HG02938 (cell line): ENCODE results near the gene RASL10B.
"Not testable (repeated sequence)": the region's sequence is repeated elsewhere in the genome, so short reads cannot be mapped to it uniquely, and the experiment has no call there.

Source experiments
- ATAC-seq: cut with Tn5 transposase; IDR thresholded peaks from one replicate; pipeline ENCODE4 v1.9.1; 2021; ENCODE audit warnings: mild to moderate bottlenecking, moderate library complexity; ENCODE audit not compliant: unreplicated experiment

The RASL10B gene

GRCh38 chr17:35740997-35741931 is 9.8 kb downstream of the RASL10B start:
- ATAC-seq: no peak

DNA sequence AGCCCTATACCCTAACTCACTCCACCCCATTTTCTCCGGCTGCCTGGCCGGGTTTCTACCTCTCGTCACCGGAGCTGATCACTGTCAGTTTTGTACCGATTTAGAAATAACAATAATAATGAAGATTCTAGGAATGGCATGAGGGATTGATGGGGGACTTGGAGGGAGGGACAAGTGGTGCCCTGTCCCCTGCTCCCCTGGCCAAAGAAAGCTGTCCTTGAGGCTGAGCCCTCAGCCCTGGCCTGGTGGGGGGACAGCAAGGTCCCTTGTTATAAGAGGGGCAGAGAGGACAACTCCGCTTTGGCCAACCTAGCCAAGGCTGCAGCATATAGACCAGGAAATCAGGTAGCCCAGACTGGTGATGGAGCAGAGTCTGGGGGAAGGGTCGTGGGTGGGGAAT is 11.1 kb downstream of the RASL10B start:
- ATAC-seq: no peak

DNA sequence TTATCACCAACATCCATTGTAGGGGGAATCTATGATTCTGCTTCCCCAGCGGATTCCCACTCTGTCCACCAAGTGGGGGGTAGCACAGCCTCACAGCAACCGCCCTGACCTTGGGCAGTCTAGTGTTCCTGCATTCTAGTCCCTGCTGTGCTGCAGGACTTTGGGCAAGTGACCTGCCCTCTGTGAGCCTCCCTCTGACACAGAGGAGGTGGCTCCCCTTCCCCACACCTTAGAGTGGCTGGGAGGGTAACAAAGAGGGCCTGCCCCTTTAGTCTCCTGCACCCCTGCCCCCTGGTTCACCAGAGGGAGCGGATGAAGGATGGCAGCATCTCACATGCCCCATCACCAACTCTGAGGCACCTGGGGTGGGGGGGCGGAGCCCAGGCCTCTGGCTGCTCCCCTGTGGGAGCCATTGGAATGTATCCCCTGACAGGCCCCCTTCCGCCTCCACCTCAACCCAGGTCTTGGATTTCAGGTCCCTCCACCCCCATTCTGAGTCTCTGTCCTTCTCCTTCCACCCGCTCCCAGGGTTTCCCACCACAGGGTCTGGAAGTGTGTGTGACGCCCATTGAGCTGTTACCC is 11.5 kb downstream of the RASL10B start:
- no peak for ATAC-seq

GRCh38 chr17:35743626-35744328 is 12.3 kb downstream of the RASL10B start:
- no peak for ATAC-seq

GRCh38 chr17:35744830-35745229 is 13.4 kb downstream of the RASL10B start:
- ATAC-seq: no peak

- no peak for ATAC-seq
Measured at GRCh38 chr17:35745246-35745645, 13.8 kb downstream of the RASL10B start.

DNA sequence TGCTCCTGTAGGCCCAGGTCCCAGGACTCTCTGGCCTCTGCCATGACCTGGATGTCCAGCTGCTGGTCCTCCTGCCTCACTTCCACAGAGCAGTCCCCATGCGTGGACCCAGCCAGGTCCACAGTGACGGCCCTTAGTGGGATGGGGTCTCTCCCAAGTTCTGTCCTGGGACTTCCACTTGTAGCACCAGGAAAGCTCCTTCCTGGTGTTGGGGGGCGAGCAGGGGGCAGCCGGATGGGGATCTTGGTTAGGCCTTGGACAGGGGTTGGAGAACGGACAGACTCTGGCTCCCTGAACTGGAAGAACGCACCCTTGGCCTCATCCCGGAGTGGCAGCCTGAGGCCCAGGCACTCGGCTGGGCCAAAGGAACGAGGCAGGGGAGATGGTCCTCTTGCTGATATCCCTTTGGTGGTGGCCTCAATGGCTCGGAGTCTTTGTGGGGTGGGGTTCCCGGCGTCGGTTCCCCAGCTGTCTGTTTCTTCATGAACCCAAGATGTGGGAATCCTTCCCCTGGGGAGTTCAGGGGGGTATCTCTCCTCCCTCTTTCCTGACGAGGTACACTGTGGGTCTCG is 14.4 kb downstream of the RASL10B start:
- ATAC-seq: no peak

DNA sequence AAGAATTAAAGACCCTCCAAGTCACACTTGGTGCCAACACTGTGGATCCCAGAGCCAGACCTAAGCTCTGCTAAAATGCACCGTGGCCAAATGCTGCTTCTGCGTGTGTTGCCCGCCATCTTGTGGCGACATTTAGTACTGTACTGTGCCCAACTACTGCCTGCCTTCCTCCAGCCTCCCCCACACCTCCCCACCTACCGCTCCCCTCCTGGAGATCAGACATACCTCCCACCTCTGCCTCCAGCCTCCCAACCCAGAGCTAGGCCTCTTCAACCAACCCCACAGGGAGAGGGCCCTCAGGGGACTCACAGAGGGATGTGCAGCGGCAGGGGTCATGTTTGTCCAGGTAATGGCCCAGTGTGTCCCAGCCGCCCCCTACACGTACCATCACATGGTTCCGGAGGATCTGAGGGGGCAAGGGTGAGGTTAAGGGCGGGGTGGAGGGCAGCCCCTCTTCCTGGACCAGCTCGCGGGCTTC is 16.1 kb downstream of the RASL10B start:
- ATAC-seq: no peak

- ATAC-seq: no peak
Measured at GRCh38 chr17:35748341-35748841, 17.0 kb downstream of the RASL10B start.

DNA sequence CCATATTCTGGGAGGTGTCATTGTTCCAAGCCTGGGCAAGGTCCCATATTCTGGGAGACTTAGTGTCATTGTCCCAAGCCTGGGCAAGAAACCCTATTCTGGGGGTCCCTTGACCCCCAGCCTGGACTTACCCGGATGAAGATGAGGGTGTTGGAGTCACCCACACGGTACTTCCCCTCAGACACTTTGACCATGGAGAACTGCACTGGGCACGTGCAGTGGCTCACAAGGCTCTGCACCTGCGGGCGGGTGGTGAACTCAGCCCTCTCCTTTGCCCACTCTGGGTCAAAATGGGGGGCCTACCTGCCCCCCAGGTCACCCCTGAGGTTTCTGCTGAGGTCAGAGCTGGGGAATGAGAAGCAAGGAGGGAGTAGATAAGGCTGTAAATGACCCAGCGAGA is 17.5 kb downstream of the RASL10B start:
- no peak for ATAC-seq

DNA sequence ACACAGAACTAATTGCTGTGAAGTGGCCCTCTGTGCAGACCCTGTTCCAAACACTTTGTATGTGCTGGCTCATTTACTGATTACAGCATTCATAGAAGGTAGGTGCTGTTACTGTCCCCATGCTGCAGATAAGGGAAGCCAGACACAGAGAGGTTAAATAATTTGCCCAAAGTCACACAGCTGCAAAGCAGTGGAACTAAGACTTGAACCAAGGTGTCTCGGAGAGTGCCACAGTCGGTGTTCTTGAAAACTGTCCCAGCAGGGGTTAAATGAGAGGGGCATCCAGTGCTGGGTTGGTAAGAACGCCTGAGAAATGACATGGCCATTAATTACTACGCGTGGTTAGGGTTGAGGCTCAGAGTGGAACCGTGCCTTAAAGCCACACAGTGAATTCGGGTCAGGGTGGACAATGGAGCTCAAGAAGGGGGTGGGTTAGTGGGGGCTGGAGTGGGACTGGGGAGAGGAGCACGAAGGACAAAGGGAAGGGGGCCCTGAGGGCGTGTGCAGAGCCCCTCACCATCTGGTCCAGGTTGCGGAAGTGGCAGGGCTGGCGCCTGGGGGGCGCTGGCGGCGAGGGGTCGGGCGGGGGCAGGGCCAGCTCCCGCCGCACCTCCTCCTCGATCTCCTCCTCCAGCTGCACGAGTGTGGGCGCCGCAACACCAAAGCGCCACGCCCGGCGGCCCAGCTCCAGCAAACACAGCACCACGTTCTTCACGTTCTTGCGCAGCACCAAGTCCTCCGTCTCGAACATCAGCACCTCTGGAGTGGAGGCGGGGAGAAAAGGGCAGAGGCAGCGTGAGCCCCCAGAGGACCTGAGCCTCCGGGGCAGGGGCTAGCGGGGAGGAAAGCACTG is 18.3 kb downstream of the RASL10B start:
- ATAC-seq: no peak

DNA sequence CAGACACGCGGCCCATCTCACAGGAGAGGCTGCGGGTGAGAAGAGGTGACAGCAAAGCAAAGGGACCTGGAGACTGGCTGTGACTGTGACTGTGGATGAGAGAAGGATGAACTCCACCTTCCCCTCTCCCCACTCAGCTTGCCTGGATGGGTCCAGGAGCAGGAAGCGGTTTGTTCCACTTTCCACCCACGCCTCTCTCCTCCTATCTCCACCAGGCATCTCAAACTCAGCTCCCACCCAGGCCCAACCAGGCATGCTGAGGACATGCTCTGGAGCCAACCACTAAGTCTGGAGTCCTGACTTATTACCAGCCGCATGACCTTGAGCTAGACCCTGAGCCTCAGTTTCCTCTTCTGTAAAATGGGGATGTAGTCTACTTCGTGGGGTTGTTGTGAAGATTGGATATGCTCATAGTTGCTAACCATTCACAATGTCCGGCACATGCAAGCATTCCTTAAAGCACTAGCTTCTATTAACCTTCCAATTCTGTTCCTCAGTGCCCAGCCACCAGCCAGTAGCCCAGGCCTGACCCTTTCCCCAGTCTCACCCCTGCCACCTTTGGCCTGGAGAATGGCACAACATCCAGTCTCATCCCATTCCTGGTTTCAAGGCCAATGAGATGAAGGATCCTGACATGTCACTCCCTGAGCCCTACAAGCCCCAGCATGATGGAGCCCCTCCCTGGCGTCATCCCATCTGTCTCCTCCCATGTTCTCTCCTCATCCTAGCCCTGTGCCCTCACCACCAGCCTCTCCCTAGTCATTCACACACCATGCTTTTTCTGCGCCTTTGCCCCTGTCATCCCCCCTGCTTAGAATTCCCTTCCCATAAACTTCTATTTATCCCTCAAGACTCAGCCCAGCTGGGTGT is 19.3 kb downstream of the RASL10B start:
- no peak for ATAC-seq

DNA sequence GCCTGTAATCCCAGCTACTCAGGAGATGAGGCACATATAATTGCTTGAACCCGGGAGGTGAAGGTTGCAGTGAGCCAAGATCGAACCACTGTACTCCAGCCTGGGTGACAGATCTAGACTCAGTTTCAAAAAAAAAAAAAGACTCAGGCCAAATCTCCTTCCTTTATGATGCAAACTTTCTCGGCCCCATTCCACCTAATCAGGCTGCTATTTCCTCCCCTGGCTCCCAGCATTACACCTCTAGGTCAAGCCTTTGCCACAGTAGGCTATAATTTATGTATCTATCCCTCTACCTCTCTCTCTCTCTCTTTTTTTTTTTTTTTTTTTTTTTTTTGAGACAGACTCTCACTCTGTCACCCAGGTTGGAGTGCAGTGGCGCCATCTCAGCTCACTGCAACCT is 20.1 kb downstream of the RASL10B start:
- ATAC-seq: not testable (repeated sequence)

DNA sequence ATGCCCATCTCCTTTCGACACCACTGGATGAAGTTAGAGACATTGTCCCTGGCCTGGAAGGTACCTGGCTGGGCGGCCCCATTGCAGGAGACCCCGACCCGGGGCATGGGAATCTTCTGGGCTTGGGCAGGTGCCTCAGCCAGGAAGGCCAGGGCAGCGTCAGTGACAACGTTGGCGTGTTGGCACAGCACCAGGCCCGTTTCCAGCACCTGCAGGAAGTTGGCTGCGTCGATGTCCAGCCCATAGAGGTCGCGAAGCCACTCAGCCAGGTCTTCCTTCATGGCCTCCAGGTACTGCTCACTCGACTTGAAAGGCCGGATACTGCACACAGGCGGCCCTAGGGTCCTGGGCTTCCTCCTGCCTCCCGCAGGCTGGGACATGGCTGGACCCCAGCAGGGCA is 21.0 kb downstream of the RASL10B start:
- ATAC-seq: no peak

- no peak for ATAC-seq
Measured at GRCh38 chr17:35752945-35753764, 21.7 kb downstream of the RASL10B start, which contains the start of gene GAS2L2. Gene GAS2L2 (minus strand): TSS chr17:35753239. CDS start chr17:35752850, 389 bp downstream.

DNA sequence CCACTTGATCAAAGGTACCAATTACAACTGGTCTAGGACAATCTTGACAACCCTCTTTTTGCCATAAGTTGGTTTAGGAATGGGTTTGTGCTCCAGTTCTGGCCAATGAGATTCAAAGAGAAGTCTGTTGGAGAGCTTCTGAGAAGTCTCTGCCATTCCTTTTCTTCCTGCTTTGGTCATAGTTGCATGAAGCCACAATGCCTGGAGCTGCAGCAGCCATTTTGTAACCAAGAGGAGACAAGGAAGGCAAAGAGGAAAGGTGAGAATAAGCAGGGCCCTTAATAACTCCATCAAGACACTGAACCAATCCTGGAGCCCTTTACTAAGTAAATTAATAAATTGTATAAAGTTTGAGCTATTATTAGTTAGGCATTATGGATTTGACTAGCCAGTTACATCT is 25.8 kb downstream of the RASL10B start:
- ATAC-seq: no peak

GRCh38 chr17:35760587-35760986 is 29.1 kb downstream of the RASL10B start, which contains the start of gene C17orf50:
Gene C17orf50 (plus strand): TSS chr17:35760887. CDS start chr17:35760942, 55 bp downstream.
- no peak for ATAC-seq

DNA sequence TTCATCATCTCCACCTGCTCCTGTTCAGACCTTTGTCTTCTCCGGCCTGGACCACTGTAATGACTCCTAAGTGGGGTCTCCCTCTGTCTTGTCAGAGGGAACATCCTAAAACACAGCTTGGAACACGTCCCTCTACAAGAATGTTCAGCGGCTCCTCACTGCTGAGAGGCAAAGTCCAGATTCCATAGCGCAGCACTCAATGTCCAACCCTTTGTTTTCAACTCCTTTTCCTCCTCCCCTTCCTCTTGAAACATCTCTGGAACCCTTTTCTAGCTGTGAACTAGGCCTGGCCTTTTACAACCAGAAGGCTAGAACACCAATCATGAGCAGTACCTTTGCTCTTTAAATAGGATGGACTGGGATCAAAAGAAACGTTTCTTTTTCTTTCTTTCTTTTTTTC is 30.2 kb downstream of the RASL10B start:
- no peak for ATAC-seq
